Measurements from ENCODE around the gene CLBA1.

CLBA1 gene

DNA sequence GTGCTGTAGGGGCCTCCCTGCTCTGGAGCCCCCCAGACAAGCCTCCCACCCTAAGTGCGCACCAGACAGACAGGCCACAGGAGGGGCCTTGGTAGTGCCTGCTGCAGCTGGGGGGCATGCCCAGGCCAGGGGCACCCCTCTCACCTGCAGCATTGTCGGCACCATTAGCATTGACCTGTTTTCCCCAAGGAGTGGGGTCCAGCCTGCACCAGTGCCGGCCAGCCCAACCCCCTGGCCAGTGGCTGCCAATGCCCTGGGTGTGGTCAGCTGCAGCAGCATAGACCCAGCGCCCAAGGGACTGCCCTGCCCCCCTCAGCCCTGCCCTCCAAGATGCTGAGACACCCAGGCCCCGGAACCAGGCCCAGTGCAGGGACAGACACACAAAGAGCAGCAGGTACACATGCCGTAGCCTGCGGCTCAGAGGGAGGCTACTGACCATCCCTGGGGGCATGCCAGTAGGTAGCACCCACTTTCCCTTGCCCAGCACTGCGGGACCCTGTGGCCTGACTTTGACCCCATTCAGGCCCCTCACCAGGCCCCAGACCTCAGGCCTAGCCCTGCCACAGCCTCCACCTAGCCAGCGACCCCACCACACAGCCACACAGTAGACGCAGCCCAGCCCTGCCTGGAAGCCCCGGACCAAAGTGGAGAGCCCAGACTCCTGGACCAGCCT is 8.4 kb upstream of the CLBA1 start:
- TF ChIP-seq EZH2 (IDR thresholded peaks at IDR 0.05) (no peak), POLR2AphosphoS5 (IDR thresholded peaks at IDR 0.05; ENCODE audit: borderline replicate concordance, low read depth, low read length) (no peak), FOXP2 (optimal IDR thresholded peaks at IDR 0.05; ENCODE audit: control extremely low read depth, extremely low read length, insufficient read depth) (no peak)
- Histone ChIP-seq H3K27ac (no peak overlapping the region), H3K36me3 (ENCODE audit: insufficient read depth, low read length) (no peaks in the 10 kb centered on the region), H3K4me3 (peak overlapping the region; percentile 76), H3K9ac (ENCODE audit: insufficient read length) (no peak overlapping the region), H3K9me3 (ENCODE audit: low read depth, low read length) (no peaks in the 10 kb centered on the region)
- DNase-seq (ENCODE audit: low read depth, low spot score) = no peak

DNA sequence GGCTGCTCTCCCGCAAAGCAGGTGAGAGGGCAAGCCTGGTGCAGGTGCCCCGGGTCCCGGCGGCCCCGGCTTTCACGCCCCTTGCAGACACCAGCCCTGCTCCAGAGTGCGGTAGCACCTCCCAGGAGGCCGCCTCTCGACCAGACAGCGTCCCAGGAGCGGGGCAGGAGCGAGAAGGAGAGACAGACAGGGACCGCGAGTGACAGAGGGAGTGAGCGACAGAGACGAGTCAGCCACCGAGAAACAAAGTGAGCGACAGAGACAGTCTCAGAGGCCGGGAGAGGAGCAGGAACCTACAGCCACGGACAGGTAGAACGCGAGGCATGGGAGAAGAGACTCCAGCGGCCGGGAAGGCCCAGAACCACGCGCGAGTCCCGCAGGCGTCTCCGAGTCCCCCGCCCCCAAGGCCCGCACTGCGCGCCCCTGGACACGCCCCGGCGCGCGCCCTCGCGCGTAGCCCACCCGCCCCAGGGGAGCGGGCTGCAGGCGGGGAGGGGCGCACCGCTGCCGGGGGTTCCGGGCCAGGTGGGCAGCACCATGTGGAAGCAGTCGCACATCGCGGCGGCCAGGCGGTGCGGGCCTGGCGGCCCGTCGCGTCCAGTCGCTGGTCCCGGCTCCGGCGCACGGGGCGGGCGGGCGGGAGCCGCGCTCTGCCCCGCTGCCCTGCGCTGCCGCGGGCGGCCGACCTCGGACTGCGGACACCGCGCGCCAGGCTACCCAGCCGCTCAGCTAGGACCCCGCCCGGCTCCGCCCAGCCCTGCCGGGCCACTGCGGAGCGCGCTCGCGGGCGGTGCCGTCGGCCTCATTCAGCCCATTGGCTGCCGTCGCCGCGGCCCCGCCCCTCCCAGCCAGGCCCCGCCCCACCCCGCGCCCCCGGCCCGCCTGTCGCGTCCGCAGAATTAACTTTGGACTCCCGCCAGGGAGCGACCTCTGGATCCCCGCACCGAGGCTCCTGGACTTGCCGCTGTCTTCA is 7.6 kb upstream of the CLBA1 start, which contains the start of gene AHNAK2:
Gene AHNAK2 (minus strand): TSS at position 694 of the 973 bp plus-strand sequence. CDS start 137 bp downstream, at position 557.
- H3K4me3 ChIP-seq = peak within 1 kb of the TSS; percentile 76
- TF ChIP-seq POLR2AphosphoS5 (IDR thresholded peaks at IDR 0.05; ENCODE audit: borderline replicate concordance, low read depth, low read length) (no peak), EZH2 (IDR thresholded peaks at IDR 0.05) (no peak), FOXP2 (optimal IDR thresholded peaks at IDR 0.05; ENCODE audit: control extremely low read depth, extremely low read length, insufficient read depth) (no peak)
- no peak for DNase-seq (ENCODE audit: low read depth, low spot score)
- H3K36me3 ChIP-seq (ENCODE audit: insufficient read depth, low read length) = no peaks in the 10 kb centered on the region
- H3K9ac ChIP-seq (ENCODE audit: insufficient read length) = no peak within 1 kb of the TSS
- H3K9me3 ChIP-seq (ENCODE audit: low read depth, low read length) = no peaks in the 10 kb centered on the region
- H3K27ac ChIP-seq = no peak within 1 kb of the TSS

DNA sequence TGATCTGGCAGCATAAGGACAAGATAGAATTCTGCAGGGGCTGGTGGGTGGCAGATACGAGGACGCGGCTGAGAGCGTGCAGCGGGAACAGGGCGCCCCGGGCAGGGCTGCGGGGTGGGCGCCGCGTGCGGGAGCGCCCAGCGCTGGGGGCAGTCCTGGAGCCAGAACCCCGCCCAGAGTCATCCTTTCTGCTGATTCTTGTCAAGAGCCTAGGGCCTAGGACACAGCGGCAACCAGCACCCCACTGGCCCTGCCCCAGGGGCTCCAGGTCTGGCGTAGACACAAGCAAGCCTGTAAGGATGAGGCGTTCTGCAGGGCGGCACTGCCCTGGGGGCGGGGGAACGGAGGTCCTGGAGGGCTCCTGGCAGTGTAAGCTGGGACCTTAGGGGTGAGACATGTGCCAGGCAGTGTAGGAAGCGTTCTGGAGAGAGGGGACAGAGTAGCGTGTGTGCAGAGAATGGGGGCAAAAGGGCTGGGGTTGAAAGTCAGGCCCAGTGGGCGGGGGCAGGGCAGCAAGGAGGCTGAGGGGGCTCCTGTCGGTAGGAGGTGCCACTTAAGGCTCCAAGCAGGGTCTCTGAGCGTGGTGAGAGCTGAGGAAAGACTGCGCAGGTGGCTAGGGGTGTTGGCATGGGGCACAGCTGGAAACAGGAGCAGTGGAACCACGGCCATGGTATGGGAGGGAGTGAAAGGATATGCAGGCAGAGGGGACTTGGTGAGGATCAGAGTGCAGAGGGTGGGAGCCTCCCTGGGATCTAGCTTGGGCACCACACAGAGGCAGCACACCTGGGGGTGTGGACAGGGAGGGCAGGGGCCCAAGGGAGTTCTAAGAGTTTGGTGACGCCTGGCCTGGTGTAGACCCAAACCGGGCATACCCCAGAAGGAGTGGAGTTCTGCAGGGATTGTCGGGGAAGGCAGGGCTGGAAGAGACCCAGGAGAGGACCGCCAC is 6.6 kb upstream of the CLBA1 start:
- DNase-seq (ENCODE audit: low read depth, low spot score) = no peak
- Histone ChIP-seq H3K36me3 (ENCODE audit: insufficient read depth, low read length) (no peaks in the 10 kb centered on the region), H3K27ac (no peak overlapping the region), H3K9me3 (ENCODE audit: low read depth, low read length) (no peaks in the 10 kb centered on the region), H3K4me3 (peak overlapping the region; percentile 48), H3K9ac (ENCODE audit: insufficient read length) (no peak overlapping the region)
- TF ChIP-seq POLR2AphosphoS5 (IDR thresholded peaks at IDR 0.05; ENCODE audit: borderline replicate concordance, low read depth, low read length) (no peak), FOXP2 (optimal IDR thresholded peaks at IDR 0.05; ENCODE audit: control extremely low read depth, extremely low read length, insufficient read depth) (no peak), EZH2 (IDR thresholded peaks at IDR 0.05) (no peak)

DNA sequence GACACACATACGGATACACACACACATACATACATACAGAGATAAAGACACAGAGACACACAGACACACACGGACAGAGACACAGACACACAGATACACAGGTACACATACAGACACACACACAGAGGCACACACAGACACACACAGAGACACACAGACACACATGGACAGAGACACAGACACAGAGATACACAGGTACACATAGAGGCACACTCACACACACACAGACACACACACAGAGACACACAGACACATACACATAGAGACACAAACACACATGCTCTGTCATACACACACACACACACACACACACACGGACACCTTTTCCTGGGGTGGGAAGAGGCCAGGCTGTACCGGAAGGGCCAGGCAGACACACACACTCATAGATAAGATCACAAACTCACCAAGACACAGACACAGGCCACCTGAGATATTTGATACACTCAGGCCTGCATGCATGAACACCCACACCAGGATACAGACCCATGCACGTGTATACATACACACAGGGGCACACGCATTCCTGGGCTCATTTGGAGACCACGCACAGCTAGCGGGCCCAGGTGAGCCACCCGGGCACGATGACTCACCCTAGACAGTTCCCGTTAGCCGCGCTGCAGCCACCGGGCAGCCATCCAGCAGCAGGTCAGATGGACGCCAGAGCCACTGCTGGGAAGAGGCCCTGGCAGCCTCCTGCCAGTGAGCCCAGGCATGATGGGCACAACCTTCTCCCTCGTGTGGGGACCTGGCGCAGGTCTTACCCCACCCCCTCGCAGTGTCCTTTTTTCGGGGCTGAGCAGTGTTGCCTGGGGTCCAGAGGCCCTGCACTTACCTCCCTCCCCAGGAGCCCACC is 5.6 kb upstream of the CLBA1 start:
- no peak for TF ChIP-seq FOXP2 (optimal IDR thresholded peaks at IDR 0.05; ENCODE audit: control extremely low read depth, extremely low read length, insufficient read depth)
- TF ChIP-seq POLR2AphosphoS5 (IDR thresholded peaks at IDR 0.05; ENCODE audit: borderline replicate concordance, low read depth, low read length) = no peak
- no peak overlapping the region for H3K27ac ChIP-seq
- H3K9ac ChIP-seq (ENCODE audit: insufficient read length) = no peak overlapping the region

DNA sequence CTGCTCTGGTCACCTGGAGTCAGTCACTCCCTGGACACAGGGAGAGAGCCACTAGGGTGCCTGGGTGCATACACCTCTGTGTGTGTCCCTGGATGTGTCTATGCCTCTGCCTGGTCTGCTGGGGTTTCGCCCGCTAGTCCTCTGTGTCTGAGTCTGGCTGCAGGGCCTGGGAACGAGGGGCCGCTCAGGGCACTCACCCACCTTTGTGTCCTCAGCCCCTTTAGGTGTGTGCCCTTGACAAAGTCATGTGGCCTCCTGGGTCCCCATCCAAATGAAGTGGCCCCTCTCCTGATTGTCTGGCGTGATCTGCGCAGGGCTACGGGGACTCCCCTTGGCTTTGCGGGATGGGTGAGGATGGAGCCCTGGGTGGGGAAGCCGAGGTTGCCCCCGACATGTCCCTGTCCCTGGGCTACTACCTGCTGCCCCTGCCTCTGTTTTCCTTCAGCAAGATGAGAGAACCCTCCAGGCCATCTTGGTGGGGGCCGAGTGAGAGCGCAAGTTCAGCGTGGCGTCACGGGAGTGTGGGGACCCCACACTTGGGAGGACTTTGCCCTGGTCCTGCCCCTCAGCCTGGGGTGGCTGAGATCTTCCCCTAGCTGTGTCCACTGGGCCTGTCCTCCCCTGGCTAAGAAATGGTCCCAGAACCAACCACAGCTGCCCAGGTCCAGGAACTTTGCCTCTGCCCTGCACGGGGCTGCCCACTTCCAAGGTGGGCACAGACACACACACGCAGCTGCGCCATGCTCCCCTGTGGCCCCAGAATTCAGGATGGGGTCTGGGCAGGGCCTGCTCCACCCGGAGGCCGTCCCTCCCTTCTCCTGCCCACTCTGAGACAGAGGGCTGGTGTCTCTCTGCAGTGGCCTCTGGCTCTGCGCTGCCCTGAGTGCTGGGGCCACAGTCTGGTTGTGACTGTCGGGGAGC is 4.7 kb upstream of the CLBA1 start:
- Histone ChIP-seq H3K27ac (no peak overlapping the region), H3K36me3 (ENCODE audit: insufficient read depth, low read length) (no peaks in the 10 kb centered on the region), H3K9me3 (ENCODE audit: low read depth, low read length) (no peaks in the 10 kb centered on the region), H3K9ac (ENCODE audit: insufficient read length) (no peak overlapping the region), H3K4me3 (no peak overlapping the region)
- no peak for TF ChIP-seq POLR2AphosphoS5 (IDR thresholded peaks at IDR 0.05; ENCODE audit: borderline replicate concordance, low read depth, low read length)
- no peak for TF ChIP-seq FOXP2 (optimal IDR thresholded peaks at IDR 0.05; ENCODE audit: control extremely low read depth, extremely low read length, insufficient read depth)
- no peak for TF ChIP-seq EZH2 (IDR thresholded peaks at IDR 0.05)
- no peak for DNase-seq (ENCODE audit: low read depth, low spot score)

More for the DNA sequence above, 5.6 kb upstream of the CLBA1 start:
- Histone ChIP-seq H3K9me3 (ENCODE audit: low read depth, low read length) (no peaks in the 10 kb centered on the region), H3K36me3 (ENCODE audit: insufficient read depth, low read length) (no peaks in the 10 kb centered on the region), H3K4me3 (no peak overlapping the region)
- DNase-seq (ENCODE audit: low read depth, low spot score) = no peak

DNA sequence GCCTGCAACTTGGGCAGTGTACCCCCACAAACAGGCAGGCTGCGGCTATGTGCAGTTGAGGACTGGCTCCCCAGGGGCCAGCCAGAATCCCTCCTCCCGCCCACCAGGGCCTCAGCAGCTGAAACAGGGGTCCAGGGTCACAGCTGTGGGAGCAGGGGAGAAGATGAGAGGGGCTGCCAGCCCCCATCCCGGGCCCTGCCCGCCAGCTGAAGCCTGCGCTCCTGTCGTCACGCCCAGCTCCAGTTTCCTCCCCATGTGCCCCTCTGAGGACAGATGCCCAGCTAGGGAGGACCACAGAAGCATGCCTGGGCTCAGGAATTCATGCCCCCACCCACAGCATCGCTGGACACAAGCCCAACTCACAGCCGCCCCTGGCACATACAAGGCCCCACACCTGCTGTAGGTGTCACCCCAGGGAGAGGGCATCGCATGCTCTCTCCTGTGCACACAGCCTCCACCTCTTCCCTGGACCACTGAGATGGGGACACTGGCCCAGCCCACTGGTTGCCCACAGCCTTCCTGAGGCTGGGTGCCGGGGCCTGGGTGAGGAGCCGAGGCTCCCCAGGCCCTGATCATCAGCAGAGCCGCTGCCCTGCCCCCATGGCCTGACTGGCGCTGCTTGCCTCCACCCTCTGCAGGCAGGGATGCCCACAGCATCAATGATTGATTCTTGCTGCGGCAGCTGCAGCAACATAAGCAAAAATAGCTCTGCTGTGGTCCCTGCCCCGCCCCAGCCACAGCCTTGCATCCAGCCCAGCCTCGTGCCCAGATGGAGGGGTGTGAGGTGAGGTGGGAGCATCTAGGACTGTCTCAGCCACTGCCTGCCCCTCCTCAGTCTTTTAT is 3.7 kb upstream of the CLBA1 start:
- Histone ChIP-seq H3K9me3 (ENCODE audit: low read depth, low read length) (no peaks in the 10 kb centered on the region), H3K27ac (no peak overlapping the region), H3K4me3 (no peak overlapping the region), H3K36me3 (ENCODE audit: insufficient read depth, low read length) (no peaks in the 10 kb centered on the region), H3K9ac (ENCODE audit: insufficient read length) (no peak overlapping the region)
- TF ChIP-seq EZH2 (IDR thresholded peaks at IDR 0.05) = no peak
- no peak for TF ChIP-seq POLR2AphosphoS5 (IDR thresholded peaks at IDR 0.05; ENCODE audit: borderline replicate concordance, low read depth, low read length)
- no peak for TF ChIP-seq FOXP2 (optimal IDR thresholded peaks at IDR 0.05; ENCODE audit: control extremely low read depth, extremely low read length, insufficient read depth)
- DNase-seq (ENCODE audit: low read depth, low spot score) = no peak

All from SK-N-MC (cell line).